OCI-LY3 (cell line): ENCODE measurements around the gene TOMM7.

Source experiments
- CTCF ChIP-seq: fragments of 200-600, 300-600 bp; sonication (generic); IDR thresholded peaks from 2 replicates; pipeline ENCODE4 v1.5.1; 2014; ENCODE audit warnings: antibody characterized with exemption, low read length, low read depth
- EZH2phosphoT487 ChIP-seq: fragments of 200-600 bp; shearing (Covaris generic); IDR thresholded peaks from 2 replicates; pipeline ENCODE4 v1.6.1; 2018; ENCODE audit warnings: antibody characterized with exemption, mixed run types, low read depth

- TF ChIP-seq CTCF (no peak), EZH2phosphoT487 (no peak)
Observed at GRCh38 chr7:22860337-22860736, 37.7 kb upstream of the TOMM7 start.
